HG02885 (cell line): Measurements from ENCODE around the gene PSME3.
"Not testable (repeated sequence)": the region's sequence is repeated elsewhere in the genome, so short reads cannot be mapped to it uniquely, and the experiment has no call there.

ENCODE experiments used
- ATAC-seq: cut with Tn5 transposase; IDR thresholded peaks from one replicate; pipeline ENCODE4 v1.9.1; 2021; ENCODE audit warnings: mild to moderate bottlenecking; ENCODE audit not compliant: unreplicated experiment, poor library complexity

The PSME3 gene

DNA sequence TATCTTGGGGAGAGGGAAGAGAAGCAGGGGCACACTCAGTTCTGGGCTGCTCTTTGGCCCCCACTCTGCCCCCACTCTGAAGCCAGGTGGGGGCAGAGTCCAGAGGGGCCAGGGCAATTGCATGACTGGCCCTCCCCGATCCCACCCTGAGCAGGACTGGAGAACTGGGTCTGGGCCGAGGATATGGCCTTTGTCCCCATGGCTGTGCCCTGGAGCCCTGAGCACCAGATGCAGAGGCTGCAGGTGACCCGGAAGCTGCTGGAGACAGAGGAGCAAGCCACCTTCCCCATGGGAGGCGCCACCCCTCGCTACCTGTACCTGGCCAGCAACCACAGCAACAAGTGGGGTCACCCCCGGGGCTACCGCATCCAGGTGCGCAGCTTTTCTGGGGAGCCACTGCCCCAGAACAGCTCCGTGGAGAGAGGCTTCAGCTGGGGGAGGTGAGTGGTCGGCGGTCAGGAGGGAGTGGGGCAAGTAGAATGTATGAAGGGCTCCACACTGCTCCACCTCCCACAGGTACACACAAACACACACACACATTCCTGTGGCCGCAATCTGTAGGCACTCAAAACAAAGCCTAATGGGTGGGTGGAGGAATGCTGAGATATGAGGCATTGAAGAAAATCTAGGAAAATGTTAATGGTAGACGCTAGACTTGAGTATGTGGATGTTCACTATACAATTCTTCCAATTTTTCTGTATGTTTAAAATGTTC is 39.2 kb downstream of the PSME3 start:
- ATAC-seq: no peak

DNA sequence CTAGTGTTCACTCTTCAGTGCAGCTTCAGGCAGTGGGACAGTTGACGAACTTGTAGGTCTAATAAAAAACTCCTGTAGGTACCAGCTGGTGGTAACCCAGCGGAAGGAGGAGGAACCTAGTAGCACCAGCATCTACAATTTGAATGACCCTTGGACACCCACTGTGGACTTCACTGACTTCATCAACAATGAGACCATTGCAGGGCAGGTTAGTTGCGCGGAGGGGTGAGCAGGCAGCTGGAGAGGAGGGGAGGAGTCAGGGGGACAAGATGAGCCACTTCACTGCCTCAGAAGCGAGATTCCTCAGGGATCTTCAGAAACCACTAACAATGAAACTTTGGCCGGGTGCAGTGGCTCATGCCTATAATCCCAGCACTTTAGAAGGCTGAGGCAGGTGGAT is 40.1 kb downstream of the PSME3 start:
- no peak for ATAC-seq

DNA sequence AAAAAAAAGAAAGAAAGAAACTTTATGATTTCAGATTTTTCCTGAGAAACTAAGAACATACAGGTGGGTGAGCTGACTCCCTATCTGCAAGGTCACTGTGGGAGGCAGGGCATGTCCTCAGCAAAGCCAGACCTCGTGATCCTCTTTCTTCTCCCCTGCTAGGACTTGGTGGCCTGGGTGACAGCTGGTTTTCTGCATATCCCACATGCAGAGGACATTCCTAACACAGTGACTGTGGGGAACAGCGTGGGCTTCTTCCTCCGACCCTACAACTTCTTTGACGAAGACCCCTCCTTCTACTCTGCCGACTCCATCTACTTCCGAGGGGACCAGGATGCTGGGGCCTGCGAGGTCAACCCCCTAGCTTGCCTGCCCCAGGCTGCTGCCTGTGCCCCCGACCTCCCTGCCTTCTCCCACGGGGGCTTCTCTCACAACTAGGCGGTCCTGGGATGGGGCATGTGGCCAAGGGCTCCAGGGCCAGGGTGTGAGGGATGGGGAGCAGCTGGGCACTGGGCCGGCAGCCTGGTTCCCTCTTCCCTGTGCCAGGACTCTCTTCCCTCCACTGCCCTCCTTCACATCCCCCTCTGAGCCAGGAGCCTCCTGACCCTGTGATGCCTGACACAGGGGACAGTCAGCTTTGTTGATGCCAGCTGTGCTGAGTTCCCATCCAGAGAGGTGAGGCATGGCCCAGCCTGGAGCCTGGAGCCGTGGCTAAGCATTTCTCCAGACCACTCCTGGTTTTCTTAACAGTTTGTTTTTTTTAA is 40.9 kb downstream of the PSME3 start:
- ATAC-seq: not testable (repeated sequence)

DNA sequence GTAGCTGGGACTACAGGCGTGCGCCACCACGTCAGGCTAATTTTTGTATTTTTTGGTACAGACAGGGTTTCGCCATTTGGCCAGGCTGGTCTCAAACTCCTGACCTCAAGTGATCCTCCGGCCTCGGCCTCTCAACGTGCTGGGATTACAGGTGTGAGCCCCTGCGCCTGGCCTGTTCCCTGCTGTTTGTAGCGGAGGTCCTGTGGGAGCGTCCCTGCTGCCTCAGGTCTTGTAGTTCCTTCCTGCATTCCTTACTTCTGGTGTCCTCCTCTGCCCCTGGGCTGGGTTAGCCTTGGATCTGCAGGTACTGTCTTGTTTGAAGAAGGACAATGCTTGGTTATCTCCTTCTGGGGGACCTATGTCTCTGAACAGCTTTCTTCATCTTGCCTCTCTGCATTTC is 43.8 kb downstream of the PSME3 start:
- ATAC-seq: no peak

DNA sequence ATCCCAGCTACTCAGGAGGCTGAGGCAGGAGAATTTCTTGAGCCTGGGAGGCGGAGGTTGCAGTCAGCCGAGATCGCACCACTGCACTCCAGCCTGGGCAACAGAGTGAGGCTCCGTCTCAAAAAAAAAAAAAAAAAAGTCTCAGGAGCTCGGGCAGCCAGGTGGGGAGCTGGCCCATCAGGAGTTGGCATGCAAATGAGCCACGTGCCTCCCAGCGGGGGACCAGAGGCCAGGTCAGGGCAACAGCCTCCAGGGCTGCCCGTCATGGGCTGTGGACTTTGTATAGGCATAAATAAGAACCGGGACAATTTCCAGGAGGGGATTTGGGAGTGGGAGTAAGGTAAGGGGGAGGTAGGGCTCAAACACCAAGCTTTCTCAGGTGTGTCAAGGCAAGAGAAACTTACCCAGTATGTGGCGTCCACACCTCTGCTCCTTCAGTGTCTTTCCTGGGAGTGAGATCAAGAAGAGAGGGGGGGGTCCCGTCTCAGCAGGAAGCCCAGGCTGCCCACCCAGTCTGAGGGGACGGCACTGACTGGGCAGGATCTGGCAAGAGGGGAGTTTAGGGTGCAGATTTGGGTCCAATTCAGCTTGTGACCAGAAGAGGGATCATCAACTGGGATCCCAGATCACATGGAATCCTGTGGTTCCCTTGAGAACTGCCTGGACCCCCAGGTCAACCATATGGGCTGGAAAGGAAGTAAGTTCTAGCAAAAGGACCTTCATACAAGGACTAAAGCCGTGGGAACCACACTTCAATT is 45.1 kb downstream of the PSME3 start:
- no peak for ATAC-seq

DNA sequence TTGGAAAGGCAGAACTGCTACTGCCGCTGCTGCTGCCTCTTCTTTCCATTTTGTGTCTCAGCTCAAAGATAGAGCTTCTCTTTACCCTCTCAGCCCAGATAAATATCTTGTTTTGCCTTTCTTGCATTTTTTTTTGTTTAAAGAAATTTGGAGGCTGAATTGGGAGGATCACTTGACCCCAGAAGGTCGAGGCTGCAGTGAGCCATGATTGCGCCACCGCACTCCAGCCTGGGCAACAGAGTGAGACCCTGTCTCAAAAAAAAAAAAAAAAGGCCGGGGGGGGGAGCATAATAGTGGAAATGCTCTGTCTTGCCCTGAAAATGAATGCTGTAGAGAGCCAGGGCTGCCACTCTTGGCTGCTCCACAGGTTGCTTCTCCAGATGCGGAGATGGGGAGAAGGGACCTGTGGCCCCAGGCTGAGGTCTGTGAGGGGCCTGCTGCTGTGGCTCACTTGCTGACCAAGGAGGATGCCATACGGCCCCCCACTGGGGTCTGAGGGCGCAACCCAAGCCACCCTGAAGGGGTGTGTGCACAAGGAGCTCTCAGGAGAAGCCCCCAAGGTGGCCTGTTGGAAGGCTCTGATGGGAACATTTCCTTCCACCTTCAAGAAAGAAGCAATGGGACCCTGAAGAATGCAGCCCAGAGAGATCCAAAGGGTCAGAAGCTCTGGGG is 45.9 kb downstream of the PSME3 start:
- ATAC-seq: no peak

DNA sequence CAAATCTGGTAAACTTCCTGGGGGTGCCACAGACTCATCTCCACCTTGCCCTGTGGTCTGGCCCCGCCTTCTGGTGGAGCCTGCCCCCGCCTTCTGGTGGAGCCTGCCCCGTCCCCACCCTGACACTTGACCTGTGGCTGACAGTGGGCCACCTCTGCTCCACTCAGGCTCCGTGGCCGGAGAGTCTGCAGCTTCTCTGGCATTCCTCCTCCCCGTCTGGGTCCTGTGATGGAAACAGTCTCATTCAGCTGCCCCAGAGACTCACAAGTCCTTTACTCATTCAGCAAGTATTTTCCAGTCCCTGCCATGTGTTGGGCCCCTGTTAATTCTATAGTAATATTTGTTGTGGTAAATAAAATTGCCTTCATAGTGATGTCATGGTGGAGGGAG is 46.4 kb downstream of the PSME3 start:
- no peak for ATAC-seq

DNA sequence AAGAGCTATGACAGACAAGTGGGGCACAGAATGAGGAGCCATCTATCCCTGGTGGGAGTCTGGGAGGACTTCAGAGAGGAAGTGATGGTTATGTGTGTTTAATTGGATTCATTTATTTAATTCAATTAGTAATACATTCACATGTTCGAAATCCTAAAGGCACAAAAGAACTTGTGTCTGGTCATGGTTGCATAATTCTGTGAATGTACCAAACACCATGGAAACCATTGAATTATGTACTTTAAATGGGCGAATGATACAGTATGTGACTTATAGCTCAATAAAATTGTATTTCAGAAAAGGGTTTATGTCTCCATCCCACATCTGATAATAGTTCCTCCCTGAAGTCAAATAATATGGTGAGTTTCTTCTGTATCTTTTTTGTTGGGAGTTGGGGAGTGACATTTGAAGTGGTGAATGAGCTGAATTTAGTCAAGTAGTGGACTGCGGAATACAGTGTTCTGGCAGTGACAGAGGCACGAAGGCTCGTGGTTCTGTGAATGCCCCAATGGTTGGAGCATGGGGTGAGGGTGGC is 47.6 kb downstream of the PSME3 start:
- no peak for ATAC-seq

DNA sequence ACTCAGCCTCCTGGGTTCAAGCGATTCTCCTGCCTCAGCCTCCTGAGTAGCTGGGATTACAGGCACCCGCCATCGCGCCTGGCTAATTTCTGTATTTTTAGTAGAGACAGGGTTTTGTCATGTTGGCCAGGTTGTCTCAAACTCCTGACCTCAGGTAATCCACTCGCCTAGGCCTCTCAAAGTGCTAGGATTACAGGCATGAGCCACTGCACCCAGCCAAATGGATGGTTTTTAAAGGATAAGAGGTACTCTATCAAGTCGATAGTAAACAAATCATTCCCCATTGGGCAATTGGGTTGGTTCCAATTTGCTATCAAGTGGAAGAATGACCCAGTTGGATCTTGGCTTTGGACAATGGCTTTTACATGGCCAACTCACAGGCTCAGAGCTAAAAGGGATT is 48.5 kb downstream of the PSME3 start:
- not testable (repeated sequence) for ATAC-seq

DNA sequence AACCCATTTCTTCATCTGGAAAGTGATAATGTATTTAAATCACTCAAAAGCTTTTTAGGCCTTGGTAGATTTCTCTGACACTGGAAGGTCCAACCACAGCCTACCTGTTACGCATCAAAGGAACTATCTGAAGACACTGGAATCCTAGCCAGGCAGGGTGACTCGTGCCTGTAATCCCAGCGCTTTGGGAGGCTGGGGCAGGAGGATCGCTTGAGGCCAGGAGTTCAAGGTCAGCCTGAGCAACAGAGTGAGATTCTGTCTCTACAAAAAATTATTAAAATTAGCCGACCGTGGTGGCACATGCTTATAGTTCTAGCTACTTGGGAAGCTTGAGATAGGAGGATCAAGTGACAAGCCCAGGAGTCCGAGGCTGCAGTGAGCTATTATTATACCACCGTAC is 49.0 kb downstream of the PSME3 start:
- no peak for ATAC-seq

DNA sequence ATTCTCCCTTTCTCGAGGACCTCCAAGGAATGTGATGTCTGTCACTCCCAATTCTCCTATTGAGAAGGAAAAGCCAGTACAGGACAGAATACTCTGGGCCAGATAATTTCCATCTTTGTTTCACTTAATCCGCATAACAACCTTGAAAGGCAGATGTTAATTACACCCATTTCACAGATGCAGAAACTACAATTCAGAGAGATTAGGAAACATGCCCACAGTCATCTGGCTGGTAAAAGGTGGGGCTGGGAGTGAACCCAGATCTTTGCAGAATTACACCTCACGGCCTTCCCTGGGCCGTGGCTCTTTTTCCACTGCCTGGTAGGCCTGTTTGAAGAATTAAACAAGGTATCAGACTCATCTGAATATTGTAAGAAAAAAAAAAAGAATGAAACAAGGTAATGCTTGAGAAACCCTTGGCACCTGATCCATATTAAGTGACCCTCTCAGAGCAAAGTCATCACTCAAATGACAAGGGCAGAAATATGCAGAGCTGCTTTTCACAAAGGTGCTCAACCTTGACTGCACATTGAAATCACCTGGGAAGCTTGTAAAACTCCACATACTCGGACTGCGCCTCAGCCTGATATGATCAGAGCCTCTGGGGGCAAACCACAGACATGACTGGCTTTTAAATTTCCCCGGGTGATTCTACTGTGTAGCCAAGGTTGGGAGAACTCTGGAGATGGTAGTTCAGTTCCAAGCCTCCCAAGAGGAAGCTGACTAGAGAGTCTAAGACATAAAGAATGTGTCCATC is 50.8 kb downstream of the PSME3 start:
- no peak for ATAC-seq

DNA sequence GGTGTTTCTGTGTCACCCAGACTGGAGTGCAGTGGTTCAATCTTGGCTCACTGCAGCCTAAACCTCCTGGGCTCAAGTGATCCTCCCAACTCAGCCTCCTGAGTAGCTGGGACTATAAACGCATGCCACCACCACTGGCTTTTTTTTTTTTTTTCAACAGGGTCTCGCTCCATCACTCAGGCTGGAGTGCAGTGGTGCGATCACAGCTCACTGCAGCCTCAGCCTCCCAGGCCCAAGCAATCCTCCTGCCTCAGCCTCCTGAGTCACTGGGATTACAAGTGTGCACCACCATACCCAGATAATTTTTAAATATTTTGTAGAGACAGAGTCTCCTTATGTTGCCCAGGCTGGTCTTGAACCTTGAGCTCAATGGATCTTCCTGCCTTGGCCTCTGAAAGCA is 52.6 kb downstream of the PSME3 start:
- ATAC-seq: not testable (repeated sequence)

DNA sequence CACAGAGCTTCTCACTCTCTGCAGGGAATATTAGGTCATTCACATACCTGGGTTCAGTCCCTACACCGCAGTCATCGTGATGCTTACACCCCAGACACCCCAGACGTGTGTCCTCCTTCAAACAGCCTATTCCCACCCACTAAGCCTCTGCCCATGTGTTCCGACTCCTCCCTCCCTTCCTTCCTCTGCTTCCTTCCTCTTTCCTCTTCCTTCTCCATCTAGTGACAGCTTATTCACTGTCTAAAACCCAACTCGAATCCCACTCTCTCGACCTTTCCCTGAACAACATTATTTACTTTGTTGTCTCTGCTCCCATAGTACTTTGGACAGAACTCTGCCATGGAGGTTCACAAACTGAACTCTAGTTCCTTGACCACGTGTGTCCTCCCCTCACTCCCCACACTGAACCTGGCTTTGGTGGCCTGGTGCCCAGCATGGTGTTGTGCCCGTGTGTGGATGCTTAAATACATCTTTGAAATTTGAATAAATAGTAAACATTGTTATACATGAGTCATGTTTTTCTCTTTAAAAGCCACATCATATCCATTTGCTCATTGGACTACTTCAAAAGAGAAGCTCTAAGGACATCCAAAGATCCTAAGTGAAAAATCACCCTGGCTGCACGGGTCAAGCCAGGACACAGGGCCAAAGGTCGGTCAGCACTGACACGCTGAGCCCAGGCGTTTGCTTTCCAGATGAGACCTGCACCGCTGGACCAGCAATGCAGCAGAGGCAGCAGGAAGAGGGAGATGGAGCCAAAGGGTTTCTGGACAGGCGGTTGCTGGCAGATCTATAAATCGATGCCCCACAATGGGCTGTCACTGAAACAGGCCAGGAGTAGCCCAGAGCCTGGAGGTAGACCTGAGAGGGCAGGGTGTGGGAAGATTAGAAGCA is 53.3 kb downstream of the PSME3 start:
- no peak for ATAC-seq

DNA sequence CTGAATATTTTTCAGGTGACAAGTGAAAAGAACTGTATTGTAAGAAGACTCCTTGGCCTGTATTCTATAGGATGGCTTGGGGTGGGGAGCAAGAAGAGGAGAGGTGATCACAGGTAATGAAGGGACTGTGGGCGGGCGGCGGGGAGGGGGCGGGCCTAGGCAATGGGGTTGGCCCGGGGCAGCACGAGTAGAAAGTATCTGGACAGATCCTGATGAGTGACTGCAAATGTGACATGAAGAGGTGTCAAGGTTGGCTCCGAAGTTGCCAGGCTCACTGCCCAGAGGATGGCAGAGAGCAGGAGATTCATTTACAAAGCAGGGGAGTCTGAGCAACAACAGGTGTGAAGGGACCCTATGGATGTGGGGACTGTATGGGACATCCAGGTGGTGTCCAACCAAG is 56.6 kb downstream of the PSME3 start:
- ATAC-seq: no peak

DNA sequence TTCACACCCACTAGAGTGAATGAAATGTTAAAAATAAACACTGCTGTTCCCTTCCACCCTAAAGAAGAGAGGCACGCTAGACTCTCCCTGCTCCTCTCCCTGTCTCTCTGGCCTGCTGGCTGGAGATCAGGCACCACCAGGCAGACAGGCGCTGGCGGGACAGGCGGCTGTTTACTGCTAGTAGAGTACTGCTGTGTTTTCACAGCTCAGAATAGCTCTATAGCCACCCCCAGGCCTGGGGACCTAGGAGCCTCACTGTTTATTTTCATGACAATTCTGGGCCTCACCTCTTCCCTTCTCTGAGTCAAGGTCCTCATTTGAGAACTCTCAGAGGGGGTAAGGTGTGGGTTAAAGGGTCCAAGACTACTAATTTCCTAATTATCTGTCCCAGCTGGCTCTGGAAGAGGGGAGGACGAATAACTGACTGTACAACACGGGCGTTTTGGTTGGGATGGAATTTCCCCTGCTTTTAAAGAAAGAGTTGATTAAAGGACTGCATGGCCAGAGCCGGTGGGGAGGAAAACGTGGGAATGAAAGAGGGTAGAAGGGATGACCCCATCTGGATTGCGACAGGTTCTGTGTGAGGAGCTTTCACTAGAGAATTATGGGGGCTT is 58.4 kb downstream of the PSME3 start:
- no peak for ATAC-seq

DNA sequence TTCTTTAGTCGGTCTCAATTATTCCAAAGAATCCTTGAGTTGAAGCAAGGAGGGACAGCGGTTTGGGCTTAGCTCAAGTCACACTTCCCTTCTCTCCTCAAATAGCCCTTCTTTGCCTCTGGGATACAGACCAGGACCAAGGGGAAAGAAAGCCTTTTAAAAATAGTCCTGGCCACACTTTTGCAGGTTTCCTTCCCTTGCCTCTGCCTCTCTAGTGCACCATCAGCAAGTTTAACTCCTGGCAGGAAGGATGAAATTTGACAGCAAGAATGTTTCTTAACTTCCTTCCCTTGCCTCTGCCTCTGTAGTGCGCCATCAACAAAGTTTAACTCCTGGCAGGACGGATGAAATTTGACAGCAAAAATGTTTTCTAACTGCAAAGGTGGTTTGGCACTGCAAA is 60.2 kb downstream of the PSME3 start:
- no peak for ATAC-seq
